Stimulated activated CD4-positive, alpha-beta T cell treated with anti-CD3 and anti-CD28 coated beads, TNF-alpha, amount 100 ng/mL, for 1 hour (primary cell): ENCODE measurements around the gene OR5A2.
"Not testable (repeated sequence)": the region's sequence is repeated elsewhere in the genome, so short reads cannot be mapped to it uniquely, and the experiment has no call there.

Source experiments
- DNase-seq, 3 donors: peaks; one replicate each; pipeline ENCODE4 v3.0.0-alpha.2; 2020; ENCODE audit warnings: low read depth in 3 of 3, low spot score in 1 of 3

Gene OR5A2

GRCh38 chr11:59400461-59401261, 25.6 kb downstream of the OR5A2 start:
- no peak for DNase-seq

GRCh38 chr11:59394186-59394585, 32.0 kb downstream of the OR5A2 start:
- DNase-seq = no peak

- DNase-seq = no peak
Measured at GRCh38 chr11:59380263-59381059, 45.8 kb downstream of the OR5A2 start.

GRCh38 chr11:59372324-59372723, 53.9 kb downstream of the OR5A2 start:
- not testable (repeated sequence) for DNase-seq

- no peak for DNase-seq
Measured at GRCh38 chr11:59368238-59369022, 57.8 kb downstream of the OR5A2 start.
